ENCODE results near the gene CHN2. TPM values are rescaled to one million over a fixed set of nuclear protein-coding genes. Genes with fewer than 3 reads are reported as not detected.

CHN2 gene
- total RNA-seq, 1 donor from 2014 or later, result 36.1 TPM

DNA sequence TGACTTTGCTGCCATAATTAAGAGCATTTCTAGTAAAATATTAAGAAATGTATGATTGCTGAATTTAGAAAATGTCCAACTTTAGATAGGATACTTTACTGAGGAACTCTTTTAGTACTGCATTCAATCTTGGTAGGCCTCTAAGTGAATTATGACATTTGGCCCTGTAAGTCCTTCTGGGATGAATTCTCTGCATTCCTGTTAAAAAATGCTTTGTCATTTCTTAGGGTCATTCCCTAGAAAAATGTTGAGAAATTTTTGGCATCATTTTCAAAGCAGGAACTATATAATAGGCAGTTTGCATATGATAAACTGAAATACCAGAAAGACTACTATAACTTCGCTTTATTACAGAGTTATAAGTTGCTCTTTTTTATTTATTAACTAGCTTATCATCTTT, 299.8 kb downstream of the CHN2 start:
- Histone ChIP-seq H3K4me1 (peaks cover 5% of the 10 kb centered on the region), H3K9me3 (replicated peaks) (no peaks in the 10 kb centered on the region), H3K27ac (replicated peaks) (no peak overlapping the region), H3K27me3 (ENCODE audit: low read depth) (no peaks in the 10 kb centered on the region), H3K4me3 (no peak overlapping the region), H3K36me3 (peaks cover 12% of the 10 kb centered on the region)
- no peak for DNase-seq
- TF ChIP-seq, protein P1, sequence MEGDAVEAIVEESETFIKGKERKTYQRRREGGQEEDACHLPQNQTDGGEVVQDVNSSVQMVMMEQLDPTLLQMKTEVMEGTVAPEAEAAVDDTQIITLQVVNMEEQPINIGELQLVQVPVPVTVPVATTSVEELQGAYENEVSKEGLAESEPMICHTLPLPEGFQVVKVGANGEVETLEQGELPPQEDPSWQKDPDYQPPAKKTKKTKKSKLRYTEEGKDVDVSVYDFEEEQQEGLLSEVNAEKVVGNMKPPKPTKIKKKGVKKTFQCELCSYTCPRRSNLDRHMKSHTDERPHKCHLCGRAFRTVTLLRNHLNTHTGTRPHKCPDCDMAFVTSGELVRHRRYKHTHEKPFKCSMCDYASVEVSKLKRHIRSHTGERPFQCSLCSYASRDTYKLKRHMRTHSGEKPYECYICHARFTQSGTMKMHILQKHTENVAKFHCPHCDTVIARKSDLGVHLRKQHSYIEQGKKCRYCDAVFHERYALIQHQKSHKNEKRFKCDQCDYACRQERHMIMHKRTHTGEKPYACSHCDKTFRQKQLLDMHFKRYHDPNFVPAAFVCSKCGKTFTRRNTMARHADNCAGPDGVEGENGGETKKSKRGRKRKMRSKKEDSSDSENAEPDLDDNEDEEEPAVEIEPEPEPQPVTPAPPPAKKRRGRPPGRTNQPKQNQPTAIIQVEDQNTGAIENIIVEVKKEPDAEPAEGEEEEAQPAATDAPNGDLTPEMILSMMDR (IDR thresholded peaks at IDR 0.05; ENCODE audit: borderline replicate concordance), result no peak
- intact Hi-C loops (cut with micrococcal nuclease), result no loop called here

DNA sequence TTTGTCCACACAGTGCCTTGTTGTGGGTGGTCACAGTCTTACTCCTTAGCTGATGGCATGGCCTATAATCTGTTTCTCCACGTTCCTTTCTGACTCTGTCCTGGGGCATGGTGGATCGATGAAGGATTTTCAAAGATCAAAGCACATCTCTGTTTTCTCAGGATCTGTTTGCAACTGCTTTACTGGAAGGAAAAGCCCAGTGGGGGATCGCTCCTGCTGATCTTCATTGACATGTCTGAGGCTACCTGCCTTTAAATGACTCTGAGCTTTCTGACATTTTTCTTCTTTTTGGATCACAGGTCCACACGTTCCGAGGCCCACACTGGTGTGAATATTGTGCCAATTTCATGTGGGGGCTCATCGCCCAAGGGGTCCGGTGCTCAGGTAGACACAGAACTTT, 301.1 kb downstream of the CHN2 start:
- Histone ChIP-seq H3K4me1 (no peaks in the 10 kb centered on the region), H3K9me3 (replicated peaks) (no peaks in the 10 kb centered on the region), H3K4me3 (no peak overlapping the region), H3K27me3 (ENCODE audit: low read depth) (no peaks in the 10 kb centered on the region), H3K36me3 (peaks cover 18% of the 10 kb centered on the region), H3K27ac (replicated peaks) (no peak overlapping the region)
- TF ChIP-seq, protein P1 (IDR thresholded peaks at IDR 0.05; ENCODE audit: borderline replicate concordance), result no peak
- DNase-seq, result no peak
- intact Hi-C loops (cut with micrococcal nuclease), result no loop called here

DNA sequence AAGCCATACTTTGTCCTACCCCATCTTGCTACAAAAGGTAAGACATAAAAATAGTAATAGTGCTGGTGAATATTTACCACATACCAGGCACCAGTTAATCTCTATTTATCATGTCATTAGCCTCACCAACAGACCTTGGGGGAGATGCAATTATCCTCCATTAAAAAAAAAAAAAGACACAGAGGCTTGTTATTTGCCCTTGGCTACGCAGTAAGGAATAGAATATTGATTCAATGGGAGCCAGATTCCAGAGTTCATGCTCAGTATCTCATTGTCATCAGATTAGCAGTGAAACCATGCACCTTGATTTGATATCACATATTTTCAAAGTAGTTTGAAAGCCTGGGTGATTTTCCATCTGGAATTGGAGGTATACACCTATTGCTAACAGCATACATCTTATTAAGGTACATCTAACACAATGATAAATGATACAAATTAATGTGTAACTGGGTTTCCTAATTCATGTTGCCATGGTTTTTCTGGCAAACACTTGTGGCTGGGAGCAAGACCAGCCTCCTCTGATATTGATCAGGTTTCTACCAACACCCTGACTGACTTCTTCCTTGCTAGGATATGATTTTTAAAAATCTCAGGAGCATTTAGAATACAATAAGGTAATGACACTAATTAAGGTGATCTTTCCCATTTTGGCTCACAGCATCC, 301.9 kb downstream of the CHN2 start:
- Histone ChIP-seq H3K4me3 (no peak overlapping the region), H3K9me3 (replicated peaks) (no peaks in the 10 kb centered on the region), H3K36me3 (peaks cover 18% of the 10 kb centered on the region), H3K27ac (replicated peaks) (no peak overlapping the region), H3K27me3 (ENCODE audit: low read depth) (no peaks in the 10 kb centered on the region), H3K4me1 (no peaks in the 10 kb centered on the region)
- intact Hi-C loops (cut with micrococcal nuclease), result no loop called here
- DNase-seq, result no peak
- TF ChIP-seq, protein P1 (IDR thresholded peaks at IDR 0.05; ENCODE audit: borderline replicate concordance), result no peak

DNA sequence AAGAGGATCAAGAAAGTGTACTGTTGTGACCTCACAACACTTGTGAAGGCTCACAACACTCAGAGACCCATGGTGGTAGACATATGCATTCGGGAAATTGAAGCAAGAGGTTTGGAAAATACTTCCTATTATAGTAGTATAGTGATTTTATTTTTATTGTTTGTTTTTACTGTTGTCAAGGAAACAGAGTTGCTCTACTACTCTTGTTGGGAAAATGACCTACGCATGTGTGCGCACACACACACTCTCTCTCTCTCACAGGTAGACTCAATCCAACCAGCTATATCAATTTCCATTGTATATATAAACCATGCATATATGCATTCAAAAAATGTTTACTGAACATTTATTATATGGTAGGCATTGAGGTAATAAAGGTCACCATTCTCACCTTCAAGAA, 305.4 kb downstream of the CHN2 start:
- TF ChIP-seq, protein P1 (IDR thresholded peaks at IDR 0.05; ENCODE audit: borderline replicate concordance), result no peak
- peaks cover 27% of the 10 kb centered on the region for H3K36me3 ChIP-seq
- no peak overlapping the region for H3K27ac ChIP-seq (replicated peaks)
- H3K9me3 ChIP-seq (replicated peaks), result no peaks in the 10 kb centered on the region
- no peak overlapping the region for H3K4me3 ChIP-seq
- H3K4me1 ChIP-seq, result no peaks in the 10 kb centered on the region
- no peaks in the 10 kb centered on the region for H3K27me3 ChIP-seq (ENCODE audit: low read depth)
- intact Hi-C loops (cut with micrococcal nuclease), result no loop called here
- DNase-seq, result no peak

DNA sequence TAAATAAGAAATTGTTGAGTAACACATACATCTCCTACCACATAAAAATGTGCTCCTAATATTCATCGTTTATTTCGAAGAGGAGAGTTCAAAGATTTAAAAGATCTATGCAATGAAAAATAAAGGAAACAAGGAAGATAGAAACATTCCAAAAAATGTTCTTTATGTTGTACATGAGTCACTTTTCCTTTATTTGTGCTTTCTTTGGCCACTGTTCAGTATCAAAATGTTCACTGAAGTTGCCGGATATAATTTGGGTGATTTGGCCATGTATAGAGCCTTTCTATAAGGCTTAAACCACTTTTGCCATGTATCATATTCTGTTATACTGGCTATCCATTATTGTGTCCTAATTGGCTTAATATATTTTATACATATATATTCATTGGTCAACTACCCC, 306.1 kb downstream of the CHN2 start:
- Histone ChIP-seq H3K36me3 (peaks cover 35% of the 10 kb centered on the region), H3K4me3 (no peak overlapping the region), H3K27me3 (ENCODE audit: low read depth) (no peaks in the 10 kb centered on the region), H3K27ac (replicated peaks) (no peak overlapping the region), H3K4me1 (no peaks in the 10 kb centered on the region), H3K9me3 (replicated peaks) (no peaks in the 10 kb centered on the region)
- intact Hi-C loops (cut with micrococcal nuclease), result no loop called here
- TF ChIP-seq, protein P1 (IDR thresholded peaks at IDR 0.05; ENCODE audit: borderline replicate concordance), result no peak
- no peak for DNase-seq
